D721Med (cell line): ENCODE results near the gene NACAD.

Experiments
- DNase-seq: peaks from one replicate; pipeline ENCODE4 v3.0.0; 2011; ENCODE audit warnings: low spot score; ENCODE audit not compliant: insufficient read length
- FAIRE-seq: peaks from 2 replicates; lab custom pipeline; 2011; peaks lifted over from hg19 to GRCh38; lab: Jason Lieb, UNC
- TF ChIP-seq, protein P1 (sequence below): IDR thresholded peaks from 2 replicates; pipeline ENCODE4 v1.5.1; 2012; ENCODE audit warnings: mild to moderate bottlenecking, control low read depth; ENCODE audit not compliant: insufficient read depth; ENCODE audit errors: missing control alignments

Gene NACAD

DNA sequence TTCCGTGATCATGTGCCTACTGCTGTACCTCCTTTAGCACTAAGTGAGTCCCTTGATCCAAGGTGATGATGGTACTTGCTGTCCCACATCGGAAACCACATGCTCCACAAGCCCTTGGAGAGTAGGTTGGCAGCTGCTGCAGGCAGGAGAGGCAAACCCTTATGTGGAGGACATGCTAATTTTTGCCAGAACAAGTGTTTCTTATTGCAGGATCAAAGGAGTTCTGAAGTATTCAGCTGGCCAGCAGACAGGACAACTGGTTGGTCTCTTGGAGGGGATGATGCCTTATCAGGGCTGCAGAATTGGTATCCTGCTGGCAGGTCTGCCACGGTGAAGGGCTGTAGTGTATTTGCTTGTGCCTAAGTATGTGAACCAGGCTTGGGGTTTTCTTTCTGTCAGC is 36.8 kb downstream of the NACAD start:
- TF ChIP-seq, protein P1, sequence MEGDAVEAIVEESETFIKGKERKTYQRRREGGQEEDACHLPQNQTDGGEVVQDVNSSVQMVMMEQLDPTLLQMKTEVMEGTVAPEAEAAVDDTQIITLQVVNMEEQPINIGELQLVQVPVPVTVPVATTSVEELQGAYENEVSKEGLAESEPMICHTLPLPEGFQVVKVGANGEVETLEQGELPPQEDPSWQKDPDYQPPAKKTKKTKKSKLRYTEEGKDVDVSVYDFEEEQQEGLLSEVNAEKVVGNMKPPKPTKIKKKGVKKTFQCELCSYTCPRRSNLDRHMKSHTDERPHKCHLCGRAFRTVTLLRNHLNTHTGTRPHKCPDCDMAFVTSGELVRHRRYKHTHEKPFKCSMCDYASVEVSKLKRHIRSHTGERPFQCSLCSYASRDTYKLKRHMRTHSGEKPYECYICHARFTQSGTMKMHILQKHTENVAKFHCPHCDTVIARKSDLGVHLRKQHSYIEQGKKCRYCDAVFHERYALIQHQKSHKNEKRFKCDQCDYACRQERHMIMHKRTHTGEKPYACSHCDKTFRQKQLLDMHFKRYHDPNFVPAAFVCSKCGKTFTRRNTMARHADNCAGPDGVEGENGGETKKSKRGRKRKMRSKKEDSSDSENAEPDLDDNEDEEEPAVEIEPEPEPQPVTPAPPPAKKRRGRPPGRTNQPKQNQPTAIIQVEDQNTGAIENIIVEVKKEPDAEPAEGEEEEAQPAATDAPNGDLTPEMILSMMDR, result no peak
- FAIRE-seq (no peak), DNase-seq (no peak)

DNA sequence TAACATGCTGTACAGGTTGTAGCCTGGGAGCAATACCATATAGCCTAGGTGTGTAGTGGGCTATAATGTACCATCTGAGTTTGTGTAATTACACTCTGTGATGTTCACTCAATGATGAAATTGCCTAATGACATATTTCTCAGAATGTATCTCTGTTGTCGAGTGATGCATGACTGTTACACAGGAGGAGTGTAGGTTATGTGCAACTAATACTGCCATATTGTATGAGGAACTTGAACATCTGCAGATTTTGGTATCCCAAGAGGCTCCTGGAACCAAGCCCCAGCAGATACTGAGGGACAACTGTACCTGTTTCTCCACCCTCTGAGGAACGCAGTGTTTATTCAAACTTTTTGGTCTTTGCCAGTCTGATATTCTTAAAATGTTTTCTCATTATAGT is 38.6 kb downstream of the NACAD start:
- TF ChIP-seq, protein P1, result no peak
- DNase-seq (no peak), FAIRE-seq (no peak)

DNA sequence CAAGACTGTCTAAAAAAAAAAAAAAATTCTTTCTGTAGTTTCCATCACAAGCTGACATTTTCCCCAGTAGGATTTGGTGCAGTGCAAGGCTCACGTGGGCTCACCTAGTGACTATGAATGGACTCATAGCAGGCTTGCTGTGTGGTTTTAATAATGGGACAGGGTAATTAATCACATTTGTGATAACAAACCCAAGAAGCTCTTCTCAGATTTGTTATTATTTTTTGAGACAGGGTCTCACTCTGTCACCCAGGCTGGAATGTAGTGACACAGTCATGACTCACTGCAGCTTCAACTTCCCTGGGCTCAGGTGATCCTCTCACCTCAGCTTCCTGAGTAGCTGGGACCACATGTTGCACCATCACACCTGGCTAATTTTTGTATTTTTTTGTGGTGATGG is 40.0 kb downstream of the NACAD start:
- TF ChIP-seq, protein P1, result no peak
- no peak for FAIRE-seq
- DNase-seq, result no peak

DNA sequence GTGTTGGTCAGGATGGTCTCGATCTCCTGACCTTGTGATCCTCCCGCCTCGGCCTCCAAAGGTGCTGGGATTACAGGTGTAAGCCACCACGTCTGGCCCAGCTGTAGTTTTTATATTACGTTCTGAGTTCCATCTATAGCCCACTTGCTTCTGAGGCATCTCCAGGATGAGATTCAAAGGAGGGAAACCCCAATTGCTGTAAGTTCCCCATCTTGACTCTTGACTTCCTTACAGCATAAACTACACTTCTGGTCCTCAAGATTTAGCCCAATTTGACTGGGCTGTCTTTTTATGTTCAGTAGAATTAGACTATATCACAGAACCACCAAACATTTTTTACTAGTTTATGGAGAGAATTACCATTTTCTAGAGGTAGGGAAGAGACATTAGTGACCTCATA is 44.4 kb downstream of the NACAD start:
- DNase-seq, result no peak

DNA sequence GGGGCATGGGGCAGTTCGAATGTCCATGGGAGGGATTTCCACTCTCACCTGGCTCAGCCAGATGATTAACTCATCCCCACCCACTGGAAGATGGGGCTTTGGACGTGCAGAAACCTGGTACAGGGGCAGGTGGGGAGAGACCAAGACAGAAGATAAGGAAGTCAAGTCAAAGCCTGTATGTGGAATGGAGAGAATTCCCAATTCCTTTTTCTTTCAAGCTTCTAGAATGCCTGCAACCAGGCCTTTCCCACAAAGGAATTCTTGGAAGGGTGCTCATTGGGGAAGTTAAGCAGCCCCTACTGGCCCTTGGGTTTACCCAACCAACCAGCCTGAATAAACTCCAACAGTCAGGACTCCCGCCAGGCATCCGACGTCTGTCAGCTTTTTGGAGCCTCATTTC is 49.7 kb downstream of the NACAD start:
- DNase-seq (no peak), FAIRE-seq (no peak)
- TF ChIP-seq, protein P1, result no peak

More for the DNA sequence above, 44.4 kb downstream of the NACAD start:
- TF ChIP-seq, protein P1, result no peak
- no peak for FAIRE-seq

DNA sequence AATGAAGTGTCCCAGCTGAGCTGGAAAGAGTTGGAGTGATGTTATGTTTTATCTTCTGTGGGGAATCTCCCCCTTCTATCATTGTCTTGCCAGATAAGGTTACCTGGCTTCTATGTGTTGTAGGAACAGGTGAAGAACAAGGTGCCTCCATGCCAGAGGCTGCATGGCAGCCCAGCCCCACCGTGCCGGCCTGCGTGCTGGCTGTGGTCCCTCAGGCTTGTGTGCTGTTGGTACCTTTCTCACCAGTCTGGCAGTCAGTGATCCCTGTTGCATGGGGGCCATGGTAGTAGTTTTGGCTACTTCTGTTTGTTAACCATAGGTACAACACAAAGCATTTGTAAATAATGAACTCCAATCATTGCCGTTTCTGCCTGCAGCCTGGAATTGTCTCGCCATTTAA is 50.9 kb downstream of the NACAD start:
- TF ChIP-seq, protein P1, result no peak
- FAIRE-seq (no peak), DNase-seq (no peak)

DNA sequence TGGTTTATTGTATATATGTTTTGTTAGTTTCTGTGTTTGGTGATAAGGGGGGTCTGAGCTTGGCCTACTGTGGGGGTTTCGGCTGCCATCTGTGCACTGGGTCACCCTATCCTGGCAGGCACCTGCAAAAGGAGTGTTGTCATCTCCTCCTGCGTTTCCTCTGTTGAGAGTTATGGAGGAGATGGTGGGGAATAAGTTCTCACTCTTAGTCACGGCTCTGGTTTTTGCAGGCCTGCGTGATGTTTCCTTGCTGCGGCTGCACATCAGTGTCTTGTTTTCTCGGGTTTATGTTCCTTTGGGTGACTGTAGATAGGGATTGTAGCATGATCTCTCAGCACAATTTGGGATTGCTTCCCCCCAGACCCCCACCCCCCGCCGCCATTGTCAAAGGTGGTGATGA is 52.0 kb downstream of the NACAD start:
- TF ChIP-seq, protein P1, result no peak
- no peak for DNase-seq
- FAIRE-seq, result no peak
